Activated CD4-positive, alpha-beta T cell treated with anti-CD3 and anti-CD28 coated beads, Interleukin-2, amount 50 U/mL, for 48 hours (primary cell): ENCODE data around the gene BCL2.
"Not testable (repeated sequence)": the region's sequence is repeated elsewhere in the genome, so short reads cannot be mapped to it uniquely, and the experiment has no call there.

Experiments used
- DNase-seq, 2 experiments: peaks; one replicate each; pipeline ENCODE4 v3.0.0-alpha.2; 2020

The BCL2 gene

DNA sequence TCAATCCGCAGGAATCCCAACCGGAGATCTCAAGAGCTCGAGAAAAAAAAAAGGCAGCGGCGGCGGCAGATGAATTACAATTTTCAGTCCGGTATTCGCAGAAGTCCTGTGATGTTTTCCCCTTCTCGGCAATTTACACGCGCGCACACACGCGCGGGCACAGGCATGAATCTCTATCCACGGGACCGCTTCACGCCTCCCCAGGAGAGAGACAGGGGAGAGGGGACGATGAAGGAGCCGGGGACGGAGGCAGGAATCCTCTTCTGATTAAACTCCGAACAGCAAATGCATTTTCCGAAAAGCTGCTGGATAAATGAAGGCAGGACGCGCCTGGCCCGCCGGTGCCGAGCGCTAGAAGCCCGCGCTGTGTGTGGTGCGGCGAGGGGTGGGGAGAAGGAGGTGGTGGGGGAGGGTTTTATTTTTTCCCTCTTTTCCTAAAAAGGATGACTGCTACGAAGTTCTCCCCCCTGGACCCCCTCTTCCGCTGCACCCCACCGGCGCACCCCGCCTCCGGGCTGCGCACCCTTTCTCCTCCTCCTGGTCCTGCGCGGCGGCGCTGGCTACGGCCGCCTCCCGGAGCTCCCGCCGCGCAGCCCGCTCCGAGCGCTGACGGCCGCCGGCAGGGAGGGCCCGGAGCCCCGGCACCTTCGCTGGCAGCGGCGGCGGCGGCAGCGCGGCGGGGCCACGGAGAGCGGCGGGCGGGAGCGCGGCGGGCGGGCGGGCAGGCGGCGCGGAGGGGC, at the start of gene BCL2:
TSS of gene BCL2 (minus strand) at position 387 of the 740 bp plus-strand sequence.
- peak; percentile 48 to 59 for DNase-seq

DNA sequence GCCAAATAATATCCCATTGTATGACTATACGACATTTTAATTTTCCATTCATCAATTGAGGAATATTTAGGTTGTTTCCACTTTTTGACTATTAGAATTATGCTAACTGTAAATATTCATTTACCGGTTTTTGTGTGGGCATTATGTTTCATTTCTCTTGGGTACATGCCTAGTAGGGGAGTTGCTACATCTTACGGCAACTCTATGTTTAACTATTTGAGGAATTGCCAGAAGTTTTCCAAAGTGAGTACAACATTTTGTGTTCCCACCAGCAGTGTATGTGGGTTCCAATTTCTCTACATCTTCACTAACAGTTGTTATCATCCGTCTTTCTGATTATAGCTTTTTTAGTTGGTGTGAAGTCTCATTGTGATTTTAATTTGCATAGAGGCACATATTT, 49.0 kb upstream of the BCL2 start:
- DNase-seq: no peak

DNA sequence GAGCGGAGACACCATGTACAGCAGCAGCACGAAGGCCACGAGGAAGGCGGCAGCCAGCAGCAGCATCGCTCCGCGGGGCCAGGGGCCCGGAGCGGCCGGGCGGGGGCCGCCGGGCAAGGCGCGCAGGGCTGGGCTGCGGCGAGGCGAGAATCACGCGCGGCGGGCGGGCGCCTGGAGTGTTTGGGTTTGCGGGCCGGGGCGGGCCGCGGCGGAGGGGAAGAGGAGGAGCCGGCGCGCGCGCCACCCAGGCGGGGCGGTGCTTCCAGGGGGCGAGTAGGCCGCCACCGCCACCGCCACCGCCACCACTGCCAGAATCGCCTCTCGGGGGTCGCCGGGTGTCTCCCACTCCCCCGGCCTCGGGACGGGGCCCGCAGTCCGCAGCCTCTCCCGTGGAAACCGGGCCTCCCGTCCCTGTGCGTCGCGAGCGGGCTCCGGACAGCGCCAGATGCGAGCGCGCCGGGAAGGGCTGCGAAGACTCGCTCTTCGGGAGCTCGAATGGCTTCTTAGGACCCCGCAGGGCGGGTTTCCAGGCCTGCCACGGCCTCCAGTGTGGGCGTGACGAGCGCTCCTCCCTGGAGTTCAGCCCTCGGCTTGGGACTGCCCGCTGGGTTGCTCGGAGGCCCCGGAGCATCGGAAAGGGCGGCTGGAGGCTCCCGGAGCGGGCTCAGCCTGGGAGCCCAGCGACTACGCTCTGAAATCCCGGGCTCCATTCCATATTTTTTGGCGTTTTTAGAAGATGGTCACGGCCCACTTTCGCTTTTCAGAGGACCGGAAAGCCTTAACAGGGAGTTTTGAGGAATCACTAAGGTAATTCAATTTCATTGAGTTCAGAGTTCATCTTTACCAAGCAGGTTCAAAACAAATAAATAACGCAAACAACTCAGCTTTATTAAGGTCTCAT, 47.7 kb upstream of the BCL2 start, which contains the start of gene KDSR:
TSS of gene KDSR (minus strand) at position 154 of the 901 bp plus-strand sequence. CDS start at position 66, 88 bp downstream.
- DNase-seq: peak; percentile 83 to 87

DNA sequence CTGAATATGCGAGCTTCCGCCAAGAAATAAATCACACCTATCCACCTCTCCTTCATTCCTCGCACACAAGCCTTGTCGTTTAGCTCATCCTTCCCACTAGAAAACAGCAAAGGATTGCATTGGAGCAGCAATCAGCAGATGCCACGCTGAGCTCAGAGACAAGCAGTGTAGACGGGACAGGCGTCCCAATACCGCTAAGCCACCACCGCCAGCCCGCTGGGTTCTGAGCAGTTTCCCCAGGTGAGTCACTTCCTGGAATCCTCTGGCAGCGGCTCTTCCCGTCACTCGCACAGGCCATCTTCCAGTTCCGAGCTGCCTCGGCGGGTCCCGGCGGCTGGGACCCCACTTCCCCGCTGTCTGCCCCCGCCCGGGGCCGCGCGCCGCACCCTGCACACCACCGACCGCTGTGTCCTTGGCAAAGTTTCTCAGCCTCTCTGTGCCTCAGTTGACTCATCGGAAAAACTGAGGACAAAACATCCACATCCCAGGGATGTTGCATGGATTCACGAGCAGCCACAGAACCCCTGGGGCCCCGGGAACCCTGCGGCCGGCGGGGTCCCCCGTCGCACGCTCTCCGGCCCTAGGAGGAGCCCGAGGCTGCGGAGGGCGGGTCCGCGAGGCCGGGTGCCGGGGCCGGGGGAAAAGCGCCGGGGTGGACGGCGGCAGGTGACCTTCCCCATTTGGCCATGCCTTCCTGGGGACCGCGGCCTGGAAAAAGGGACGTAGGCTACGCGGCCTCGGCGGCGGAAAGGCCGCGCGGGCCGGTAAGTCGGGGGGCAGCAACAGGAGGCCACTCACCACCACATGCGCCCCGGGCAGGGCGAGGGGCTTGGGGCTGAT, 46.9 kb upstream of the BCL2 start:
- DNase-seq: peak; percentile 72 to 84

DNA sequence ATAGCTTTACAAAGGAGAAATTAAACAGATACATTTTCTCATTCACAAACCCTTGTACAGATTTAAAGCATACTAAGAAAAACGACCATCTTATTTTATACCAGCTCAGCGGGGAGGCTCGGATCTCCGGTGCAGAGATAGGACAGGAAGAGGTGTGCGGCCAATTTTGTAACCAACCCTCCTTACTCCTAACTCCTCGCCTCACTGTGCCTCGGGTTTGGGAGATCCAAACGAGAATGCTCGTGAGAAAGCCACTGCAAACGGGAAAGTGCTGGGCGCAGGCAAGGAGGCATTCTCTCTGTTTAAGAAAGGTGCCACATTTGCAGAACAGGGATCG, 46.3 kb upstream of the BCL2 start:
- peak; percentile 11 to 19 for DNase-seq

DNA sequence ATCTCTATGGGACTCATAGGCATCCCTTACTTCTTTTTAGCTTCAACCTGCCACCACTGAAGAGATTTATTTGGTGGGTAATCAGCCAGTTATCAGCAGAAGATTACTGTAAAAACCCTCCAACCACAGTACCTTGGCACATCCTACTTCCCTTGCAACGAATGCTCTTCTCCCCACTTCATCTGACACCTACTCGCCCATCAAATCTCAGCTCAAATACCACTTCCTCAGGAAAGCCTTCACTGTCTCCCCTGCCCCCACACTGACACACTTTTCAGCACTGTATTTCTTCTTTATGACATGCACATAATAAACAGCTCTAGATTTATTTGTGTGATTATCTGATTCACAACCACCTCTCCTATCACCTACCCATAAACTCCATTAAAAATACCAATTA, 44.4 kb upstream of the BCL2 start:
- DNase-seq: peak in 1 of 2 experiments; percentile 11

DNA sequence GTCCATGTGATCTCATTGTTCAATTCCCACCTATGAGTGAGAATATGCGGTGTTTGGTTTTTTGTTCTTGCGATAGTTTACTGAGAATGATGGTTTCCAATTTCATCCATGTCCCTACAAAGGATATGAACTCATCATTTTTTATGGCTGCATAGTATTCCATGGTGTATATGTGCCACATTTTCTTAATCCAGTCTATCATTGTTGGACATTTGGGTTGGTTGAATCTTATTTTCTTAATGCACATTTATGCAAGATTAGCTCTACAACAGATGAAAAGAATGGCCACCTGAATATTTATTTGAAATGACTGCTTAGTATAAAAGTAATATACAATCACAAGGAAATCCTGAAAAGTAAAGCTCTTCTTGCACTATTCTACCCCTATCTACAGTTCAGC, 43.9 kb upstream of the BCL2 start:
- DNase-seq: not testable (repeated sequence)

DNA sequence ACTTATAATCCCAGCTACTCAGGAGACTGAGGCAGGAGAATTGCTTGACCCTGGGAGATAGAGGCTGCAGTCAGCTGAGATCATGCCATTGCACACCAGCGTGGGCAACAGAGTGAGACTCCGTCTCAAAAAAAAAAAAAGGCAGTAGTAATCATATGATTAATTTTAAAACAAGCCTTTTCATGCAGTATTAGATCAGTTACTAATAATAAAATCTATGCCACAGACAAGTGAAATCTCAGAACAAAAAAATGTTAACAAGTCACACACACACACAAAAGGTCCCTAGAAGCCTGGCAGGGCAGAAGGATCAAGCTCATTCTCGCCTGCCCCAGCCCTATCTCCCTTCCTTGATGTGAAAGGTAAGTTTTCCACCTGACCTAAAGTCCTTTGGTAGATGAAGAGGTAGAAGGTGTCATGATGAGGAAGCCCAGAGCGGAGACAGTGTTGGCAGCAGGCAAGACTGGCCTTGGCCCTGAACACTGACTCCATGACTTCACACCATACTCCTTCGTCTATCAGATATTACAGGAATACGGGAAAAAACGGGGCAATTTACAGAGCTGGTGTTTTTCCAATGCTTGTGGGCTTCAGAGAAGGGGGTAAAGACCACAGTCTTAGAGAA, 36.8 kb upstream of the BCL2 start:
- no peak for DNase-seq

DNA sequence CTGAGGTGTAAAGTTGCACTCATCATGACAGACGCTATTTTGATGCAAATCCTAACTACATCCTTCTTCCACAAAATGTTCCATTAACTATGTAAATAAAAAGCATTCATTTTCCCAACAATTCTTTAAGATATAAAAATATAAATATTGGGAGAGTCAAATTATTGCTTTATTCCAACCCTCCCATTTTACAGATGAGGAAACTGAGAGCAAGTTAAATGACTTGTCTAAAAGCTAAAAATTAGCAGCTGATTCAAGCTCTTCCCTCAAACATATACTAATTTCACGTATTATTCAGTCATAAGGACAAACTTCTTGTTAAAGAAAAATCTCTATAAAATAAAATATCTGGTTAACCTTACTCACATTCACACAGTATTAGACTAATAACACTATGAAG, 30.7 kb upstream of the BCL2 start:
- no peak for DNase-seq

DNA sequence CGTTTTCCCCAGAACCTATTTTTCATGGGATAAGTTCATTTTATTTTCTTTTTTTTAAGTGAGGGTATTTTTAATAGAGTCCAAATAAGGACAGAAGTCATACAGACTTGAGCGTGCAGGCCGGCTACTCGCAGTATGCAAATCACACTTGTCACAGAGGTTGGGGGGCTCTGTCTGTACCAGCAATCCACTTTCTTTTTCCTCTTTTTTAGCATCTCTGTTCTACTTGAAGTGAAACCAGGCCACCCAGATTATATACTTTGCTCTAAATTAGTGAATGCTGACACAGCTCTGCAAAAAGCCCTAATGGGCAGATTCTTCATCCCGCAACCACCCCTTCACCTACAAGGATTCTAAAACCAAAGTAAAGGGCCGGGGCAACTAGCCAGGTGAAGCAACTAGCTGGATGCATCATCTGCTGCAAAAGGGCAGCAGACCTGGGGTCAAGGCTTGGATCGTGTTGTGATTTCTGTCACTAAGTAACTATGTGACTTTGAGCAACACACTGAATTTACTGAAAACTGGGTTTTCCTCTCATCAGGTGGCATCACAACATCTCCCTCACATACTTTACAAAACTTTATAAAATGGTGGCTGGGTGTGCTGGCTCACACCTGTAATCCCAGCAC, 29.1 kb upstream of the BCL2 start:
- DNase-seq: no peak

DNA sequence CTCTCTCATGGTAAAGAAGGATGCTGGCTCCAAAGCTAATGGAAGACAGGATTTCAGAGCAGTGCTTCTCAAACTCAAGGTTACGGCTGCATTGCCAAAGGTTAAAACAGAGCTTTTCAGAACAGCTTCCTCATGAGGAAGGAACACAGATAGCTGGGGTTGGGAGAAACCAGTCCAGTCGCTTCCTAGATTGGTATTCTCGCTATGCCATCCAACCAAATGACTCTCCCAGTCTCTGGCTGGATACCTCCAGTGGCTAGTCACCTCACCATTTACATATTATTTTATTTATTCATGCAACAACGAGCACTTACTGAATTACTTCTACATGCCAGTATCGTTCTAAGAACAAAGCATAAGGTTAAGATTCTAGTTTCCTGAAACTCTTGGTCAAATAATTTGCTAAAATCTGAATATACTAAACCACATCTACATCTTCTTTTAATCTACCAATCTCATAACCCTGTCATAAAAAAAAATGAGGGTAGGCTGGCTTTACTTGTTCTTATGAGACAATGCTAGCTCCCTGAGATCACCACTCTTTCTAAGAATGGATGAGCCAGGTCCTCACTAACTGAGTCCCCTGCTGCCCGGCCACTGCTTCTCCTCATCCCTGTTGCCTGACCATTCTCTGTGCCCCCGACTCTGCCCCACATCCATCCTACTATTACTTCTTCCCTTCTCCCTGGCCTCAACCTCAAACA, 27.1 kb upstream of the BCL2 start:
- DNase-seq: no peak

DNA sequence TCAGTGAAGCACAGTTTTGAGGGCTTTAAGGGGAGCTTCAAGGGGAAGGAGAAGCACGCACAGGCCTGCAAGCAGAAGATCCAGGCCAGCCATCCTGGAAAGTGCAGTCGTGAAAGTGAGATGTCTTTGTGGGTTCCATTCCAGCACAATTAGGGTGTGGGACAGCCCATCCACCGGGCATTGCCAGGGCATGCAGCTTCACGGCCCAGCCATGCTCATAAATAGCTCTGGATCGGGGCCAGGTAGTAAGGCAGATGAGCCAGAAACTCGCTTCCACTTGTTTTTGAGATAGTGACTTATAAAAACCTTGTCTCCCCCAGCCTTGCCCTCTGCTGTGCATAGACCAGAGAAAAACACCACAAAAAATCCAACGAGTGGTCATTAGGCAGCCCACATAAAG, 26.5 kb upstream of the BCL2 start:
- DNase-seq: no peak

DNA sequence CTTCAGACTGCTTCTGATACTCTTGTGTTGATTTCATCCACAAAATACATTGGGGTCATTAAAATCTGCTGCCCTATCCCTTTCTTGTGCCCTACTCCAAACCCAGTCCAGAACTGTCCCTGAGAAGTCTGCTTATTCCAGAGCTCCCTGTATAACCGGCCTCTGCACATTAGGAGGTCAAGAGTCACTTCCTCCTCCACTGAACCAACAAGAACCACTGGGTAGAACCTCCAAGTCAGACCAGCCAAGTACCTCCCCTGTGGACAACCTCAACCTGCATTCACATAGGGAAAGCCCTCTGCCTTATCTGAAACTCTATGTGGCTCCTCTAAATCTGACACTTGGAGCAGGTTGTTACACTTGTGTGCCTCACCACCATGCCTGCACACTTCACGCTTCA, 25.3 kb upstream of the BCL2 start:
- DNase-seq: no peak

DNA sequence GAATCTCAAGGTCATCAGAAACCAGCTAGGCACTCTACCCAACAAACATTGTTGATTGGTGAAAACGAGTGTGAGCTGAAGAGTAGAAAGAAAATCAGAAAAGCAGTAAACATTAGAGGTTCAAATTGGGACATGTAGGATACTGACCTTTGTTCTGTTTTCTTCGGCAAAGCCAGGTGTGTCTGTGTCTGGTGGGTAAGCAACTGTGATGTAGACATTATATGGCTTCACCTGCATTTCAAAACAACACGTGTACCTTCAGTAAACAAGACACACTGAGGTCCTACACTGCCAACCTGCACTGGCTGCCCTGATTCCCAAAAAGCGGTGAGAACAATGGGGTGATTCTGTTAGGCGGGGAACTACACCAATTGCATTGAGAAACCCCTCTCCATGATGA, 24.7 kb upstream of the BCL2 start:
- no peak for DNase-seq

DNA sequence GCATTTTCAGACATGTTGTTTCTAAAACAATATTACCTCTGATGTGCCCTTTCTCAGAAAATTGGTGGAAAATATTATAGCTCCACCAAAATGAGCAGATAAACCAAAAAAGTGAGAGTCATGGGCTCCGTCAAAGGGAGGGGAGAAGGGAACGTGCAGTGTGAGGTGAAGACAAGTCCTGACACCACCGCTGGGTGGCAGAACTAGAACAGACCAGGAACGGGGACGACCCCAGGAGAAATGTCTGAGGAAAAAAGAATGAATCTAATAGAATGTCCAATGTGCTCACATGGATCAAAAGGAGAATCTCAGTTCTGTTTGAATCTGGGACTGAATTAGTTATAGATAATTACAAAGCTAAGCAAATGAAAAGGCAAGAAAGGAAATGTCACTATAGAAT, 22.6 kb upstream of the BCL2 start:
- peak; percentile 15 to 18 for DNase-seq

DNA sequence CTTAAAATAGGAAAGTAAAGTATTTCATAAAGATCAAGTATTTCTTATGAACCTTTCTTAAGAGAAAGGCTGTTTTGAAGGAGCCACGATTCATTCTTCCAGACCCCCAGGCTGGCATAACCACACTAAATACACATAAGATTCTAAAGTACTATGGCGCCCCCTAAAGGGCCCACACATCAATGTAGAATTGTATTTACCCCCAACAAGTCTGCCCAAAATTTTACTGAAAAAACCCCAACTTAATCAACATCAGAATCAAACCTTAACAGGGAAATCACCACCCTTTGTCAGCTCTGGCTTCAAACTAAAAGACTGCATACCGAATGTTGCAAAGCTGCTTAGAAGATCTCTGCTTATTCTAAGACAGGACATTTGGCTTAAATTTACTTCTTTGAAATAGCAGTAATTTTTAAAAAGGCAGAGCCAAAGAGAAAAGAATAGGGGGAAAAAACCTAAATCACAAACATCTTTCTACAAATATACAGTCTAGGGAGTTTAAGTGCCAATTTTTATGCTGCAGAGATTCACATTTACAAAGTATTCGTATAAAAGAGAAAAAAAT, 20.4 kb upstream of the BCL2 start:
- peak; percentile 27 to 35 for DNase-seq

DNA sequence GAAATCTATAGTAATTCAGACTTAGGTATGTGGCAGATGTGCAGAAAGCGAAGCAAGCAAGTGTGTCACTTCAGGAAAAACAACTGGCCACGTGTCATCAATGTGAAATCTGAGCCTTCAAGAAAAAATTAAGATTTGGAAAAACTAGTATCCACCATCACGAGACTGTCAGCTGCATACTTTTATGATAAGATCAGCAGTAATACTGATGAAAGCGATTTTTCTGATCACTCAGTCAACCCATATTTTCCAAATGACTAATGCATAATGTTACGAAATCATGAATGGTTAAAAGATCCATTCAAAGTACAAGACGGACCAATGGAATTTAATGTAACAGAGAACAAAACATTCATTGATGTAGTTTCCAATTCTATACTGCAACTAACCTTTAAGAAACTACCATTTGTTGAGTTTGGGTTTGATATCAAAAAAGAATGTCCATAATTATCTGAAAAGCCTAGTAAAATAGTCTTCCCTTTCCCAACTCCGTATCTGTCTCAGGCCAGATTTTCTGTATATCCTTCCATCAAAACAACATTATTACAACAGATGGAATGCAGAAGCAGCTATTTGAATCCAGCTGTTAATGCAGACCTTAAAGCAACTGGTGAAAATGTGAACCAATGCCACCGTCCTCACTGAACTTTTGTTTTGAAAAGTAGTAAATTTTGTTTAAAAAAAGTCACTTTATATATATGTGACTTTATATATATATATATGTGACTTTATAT, 17.0 kb upstream of the BCL2 start:
- no peak for DNase-seq

DNA sequence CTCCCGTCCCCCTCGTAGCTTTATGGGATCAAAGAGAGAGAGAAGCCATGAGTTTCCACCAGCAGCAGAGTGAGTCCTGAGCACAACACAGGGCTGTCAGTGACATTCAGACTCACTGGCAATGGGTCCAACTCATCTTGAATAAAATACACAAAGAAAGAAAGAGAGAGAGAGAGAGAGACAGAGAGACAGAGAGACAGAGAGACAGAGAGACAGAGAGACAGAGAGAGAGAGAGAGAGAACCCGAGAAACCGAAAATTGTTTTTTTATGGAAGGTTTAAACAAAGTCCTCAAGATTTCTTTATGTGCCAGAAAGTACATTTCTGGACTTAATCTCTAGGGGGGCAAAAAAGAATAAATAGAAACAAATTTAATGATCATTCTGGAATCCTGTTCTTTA, 11.5 kb upstream of the BCL2 start:
- no peak for DNase-seq

DNA sequence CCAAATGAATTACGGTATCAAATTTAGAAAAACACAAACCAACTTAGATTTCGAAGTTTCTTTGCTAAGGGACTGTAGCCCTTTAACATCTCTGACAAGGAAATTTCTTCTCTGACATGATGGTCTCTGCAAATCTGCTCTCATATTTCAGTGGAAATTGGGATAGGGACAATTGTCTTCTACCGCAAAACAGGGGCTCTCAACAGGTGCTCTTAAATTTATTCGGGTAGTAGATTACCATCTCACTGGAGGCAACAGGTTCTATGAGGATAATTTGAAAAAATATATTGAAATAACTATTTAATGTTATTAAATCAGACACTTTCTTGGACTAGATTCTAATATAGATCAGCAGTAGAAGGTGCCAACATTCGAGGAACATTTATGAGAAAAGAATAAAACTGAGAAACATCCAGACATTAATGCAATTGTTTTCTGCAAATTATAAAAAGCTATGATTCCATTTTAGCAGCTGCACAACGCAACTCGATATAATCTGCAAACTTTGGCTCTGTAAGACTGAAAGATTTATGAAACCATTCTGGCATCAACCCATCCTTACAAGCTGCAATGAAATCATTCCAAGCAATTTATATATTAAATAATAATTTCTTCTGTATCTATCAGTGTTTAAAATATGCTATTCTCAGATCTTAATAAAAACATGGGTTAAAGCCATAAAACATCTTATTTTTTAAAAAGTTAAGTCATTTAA, 10.0 kb upstream of the BCL2 start:
- no peak for DNase-seq

DNA sequence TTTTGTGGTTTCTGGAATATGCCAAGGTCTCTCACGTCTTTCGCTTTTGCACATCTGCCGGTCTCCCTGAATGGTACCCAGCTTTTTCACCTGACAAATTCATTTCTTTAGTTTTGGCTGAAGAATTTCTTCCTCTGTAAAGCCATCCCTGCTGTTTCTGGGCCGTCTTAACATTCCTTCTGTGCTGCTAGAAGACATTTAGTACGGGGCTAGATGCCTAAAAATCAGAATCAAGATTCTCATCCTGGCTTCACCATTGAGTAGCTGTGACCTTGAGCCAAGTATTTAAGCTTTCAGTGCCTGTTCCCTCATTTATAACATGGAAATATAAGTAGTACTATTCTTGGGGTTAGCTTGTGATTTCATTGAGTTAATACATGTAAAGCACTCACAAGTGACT, 6.4 kb upstream of the BCL2 start:
- no peak for DNase-seq
